Measurements from ENCODE around the gene SOX30. TPM values are rescaled to one million over a fixed set of nuclear protein-coding genes. Genes with fewer than 3 reads are reported as not detected.
A peak's percentile ranks its signal among the peaks of the same experiment; 100 is the strongest.

The SOX30 gene
- total RNA-seq, 1 experiment from 2014 or later, result 0.09 TPM

GRCh38 chr5:157668356-157668755, 16.1 kb upstream of the SOX30 start:
- BruUV-seq (replicated peaks), result no TSS peak
- peaks cover 15% of the 10 kb centered on the region for H3K27me3 Mint-ChIP-seq (ENCODE audit: unreplicated experiment)
- peaks cover 38% of the 10 kb centered on the region for H3K4me1 Mint-ChIP-seq (ENCODE audit: low read depth, unreplicated experiment)
- no peak overlapping the region for H3K27ac Mint-ChIP-seq (ENCODE audit: unreplicated experiment)
- CTCF ChIA-PET, result interaction anchor here (1.0 kb wide), 2 partner anchors 75 to 76 kb away, joined by 4 to 7 read pairs; no protein-coding TSS in a partner anchor
- no peak overlapping the region for H3K4me3 Mint-ChIP-seq (ENCODE audit: low read depth, unreplicated experiment)
- no peaks in the 10 kb centered on the region for H3K9me3 Mint-ChIP-seq (ENCODE audit: low read depth, unreplicated experiment)
- no peak for TF ChIP-seq CTCF (IDR thresholded peaks at IDR 0.05; ENCODE audit: unreplicated experiment)
- peaks cover 26% of the 10 kb centered on the region for H3K36me3 Mint-ChIP-seq (ENCODE audit: insufficient read depth, unreplicated experiment)
- DNase-seq, result no peak
- intact Hi-C loops (cut with micrococcal nuclease; ENCODE audit: unreplicated experiment), result loop anchor here (5.0 kb wide), 1 partner anchor 96 kb away; no protein-coding TSS in a partner anchor

GRCh38 chr5:157665467-157666070, 13.3 kb upstream of the SOX30 start:
- H3K4me1 Mint-ChIP-seq (ENCODE audit: low read depth, unreplicated experiment), result peaks cover 19% of the 10 kb centered on the region
- DNase-seq, result peak; percentile 63
- BruUV-seq (replicated peaks), result no TSS peak
- H3K27ac Mint-ChIP-seq (ENCODE audit: unreplicated experiment), result no peak overlapping the region
- CTCF ChIA-PET, result no interaction called here
- no peak for TF ChIP-seq CTCF (IDR thresholded peaks at IDR 0.05; ENCODE audit: unreplicated experiment)
- no peaks in the 10 kb centered on the region for H3K9me3 Mint-ChIP-seq (ENCODE audit: low read depth, unreplicated experiment)
- intact Hi-C loops (cut with micrococcal nuclease; ENCODE audit: unreplicated experiment), result loop anchor here (5.0 kb wide), 1 partner anchor 93 kb away; no protein-coding TSS in a partner anchor
- H3K4me3 Mint-ChIP-seq (ENCODE audit: low read depth, unreplicated experiment), result no peak overlapping the region
- no peaks in the 10 kb centered on the region for H3K27me3 Mint-ChIP-seq (ENCODE audit: unreplicated experiment)
- H3K36me3 Mint-ChIP-seq (ENCODE audit: insufficient read depth, unreplicated experiment), result peaks cover 9% of the 10 kb centered on the region

GRCh38 chr5:157659868-157660660, 7.8 kb upstream of the SOX30 start:
- intact Hi-C loops (cut with micrococcal nuclease; ENCODE audit: unreplicated experiment), result no loop called here
- no peak for DNase-seq
- H3K27ac Mint-ChIP-seq (ENCODE audit: unreplicated experiment), result no peak overlapping the region
- no peaks in the 10 kb centered on the region for H3K27me3 Mint-ChIP-seq (ENCODE audit: unreplicated experiment)
- BruUV-seq (replicated peaks), result no TSS peak
- H3K4me1 Mint-ChIP-seq (ENCODE audit: low read depth, unreplicated experiment), result no peaks in the 10 kb centered on the region
- no peaks in the 10 kb centered on the region for H3K36me3 Mint-ChIP-seq (ENCODE audit: insufficient read depth, unreplicated experiment)
- no peak for TF ChIP-seq CTCF (IDR thresholded peaks at IDR 0.05; ENCODE audit: unreplicated experiment)
- no peak overlapping the region for H3K4me3 Mint-ChIP-seq (ENCODE audit: low read depth, unreplicated experiment)
- CTCF ChIA-PET, result interaction anchor here (0.7 kb wide), 1 partner anchor 172 kb away, joined by 5 read pairs; no protein-coding TSS in a partner anchor
- peaks cover 5% of the 10 kb centered on the region for H3K9me3 Mint-ChIP-seq (ENCODE audit: low read depth, unreplicated experiment)

GRCh38 chr5:157658893-157659292, 6.7 kb upstream of the SOX30 start:
- no peak for TF ChIP-seq CTCF (IDR thresholded peaks at IDR 0.05; ENCODE audit: unreplicated experiment)
- intact Hi-C loops (cut with micrococcal nuclease; ENCODE audit: unreplicated experiment), result no loop called here
- Mint-ChIP-seq H3K4me1 (ENCODE audit: low read depth, unreplicated experiment) (no peaks in the 10 kb centered on the region), H3K27ac (ENCODE audit: unreplicated experiment) (no peak overlapping the region), H3K27me3 (ENCODE audit: unreplicated experiment) (no peaks in the 10 kb centered on the region), H3K36me3 (ENCODE audit: insufficient read depth, unreplicated experiment) (no peaks in the 10 kb centered on the region), H3K9me3 (ENCODE audit: low read depth, unreplicated experiment) (peaks cover 5% of the 10 kb centered on the region), H3K4me3 (ENCODE audit: low read depth, unreplicated experiment) (no peak overlapping the region)
- no TSS peak for BruUV-seq (replicated peaks)
- DNase-seq, result no peak
- CTCF ChIA-PET, result no interaction called here

Data from Calu3 (cell line).